Stimulated activated CD4-positive, alpha-beta T cell treated with anti-CD3 and anti-CD28 coated beads, Interleukin-4, amount 100 ng/mL, for 48 hours (primary cell): ENCODE data around the gene SLX4IP.

Source experiments
- DNase-seq, 2 donors: peaks; one replicate each; pipeline ENCODE4 v3.0.0-alpha.2; 2020; ENCODE audit warnings: low read depth in 2 of 2

SLX4IP gene

DNA sequence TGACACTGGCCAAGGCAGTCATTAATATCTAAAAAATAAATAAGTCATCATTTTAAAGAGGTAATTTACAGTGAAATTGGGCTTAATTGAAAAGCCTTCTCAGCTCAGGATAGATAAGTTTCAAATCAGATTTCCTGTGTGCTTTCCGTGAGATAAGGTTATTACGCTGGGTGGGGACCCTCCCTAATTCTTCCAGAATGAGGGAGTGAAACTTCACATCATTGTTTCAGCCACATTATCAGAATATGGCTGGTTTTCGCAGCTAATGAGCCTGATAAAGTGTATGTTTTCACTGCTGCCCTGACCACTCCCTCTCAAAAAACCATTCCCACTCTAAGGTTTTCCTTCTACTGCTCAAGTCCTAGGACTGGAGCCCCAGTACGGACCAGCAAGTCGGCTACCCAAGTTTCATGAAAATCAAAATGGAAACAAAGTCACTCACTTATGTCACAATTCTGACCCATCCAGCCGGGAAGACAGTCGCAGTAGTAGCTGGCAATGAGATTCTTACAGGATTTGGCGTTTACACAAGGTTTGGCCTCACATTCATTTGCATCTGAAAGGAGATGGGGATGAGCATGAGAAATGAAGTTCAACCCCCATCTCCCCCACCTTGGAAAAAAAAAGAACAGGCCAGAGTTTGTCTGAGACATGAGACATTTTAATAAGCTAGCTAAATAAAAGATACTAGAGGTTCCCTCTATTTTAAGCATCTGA is 214.1 kb downstream of the SLX4IP start:
- no peak for DNase-seq

- DNase-seq, result no peak
Observed at GRCh38 chr20:10649797-10650160, 214.7 kb downstream of the SLX4IP start.

DNA sequence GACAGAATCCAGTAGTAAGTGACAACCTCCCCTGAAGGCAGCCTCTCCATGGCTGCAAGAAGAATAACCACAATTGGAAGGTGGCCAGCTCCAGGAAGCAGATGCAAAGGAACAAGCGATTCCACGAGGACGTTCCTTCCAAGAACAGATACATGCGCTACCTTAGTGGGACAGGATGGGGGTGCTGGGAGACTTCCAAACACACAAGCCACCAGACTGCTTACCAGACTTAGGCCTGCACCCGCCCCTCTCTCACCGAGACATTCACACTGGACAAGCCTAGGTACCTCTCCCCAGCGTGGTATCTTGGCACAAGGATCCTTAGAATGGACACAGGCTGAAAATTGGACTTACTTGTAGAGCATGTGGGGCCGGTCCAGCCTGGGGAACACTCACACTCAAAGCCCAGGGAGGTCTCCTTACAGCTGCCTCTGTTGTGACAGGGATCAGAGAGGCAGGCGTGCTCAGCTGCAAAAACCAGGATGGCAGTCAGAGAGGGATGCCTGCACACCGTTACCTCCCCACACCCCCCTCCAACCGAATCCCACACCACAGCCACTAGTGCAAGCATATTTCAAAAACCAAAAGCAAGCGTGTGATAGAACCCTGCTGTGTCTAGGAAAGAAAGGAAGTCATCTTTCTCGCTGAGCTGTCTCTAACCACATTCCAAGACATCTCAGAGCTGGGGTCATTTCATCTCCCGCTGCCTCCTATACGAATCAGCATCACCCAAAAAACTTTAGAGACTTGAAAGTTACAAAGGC is 216.3 kb downstream of the SLX4IP start:
- DNase-seq, result no peak

DNA sequence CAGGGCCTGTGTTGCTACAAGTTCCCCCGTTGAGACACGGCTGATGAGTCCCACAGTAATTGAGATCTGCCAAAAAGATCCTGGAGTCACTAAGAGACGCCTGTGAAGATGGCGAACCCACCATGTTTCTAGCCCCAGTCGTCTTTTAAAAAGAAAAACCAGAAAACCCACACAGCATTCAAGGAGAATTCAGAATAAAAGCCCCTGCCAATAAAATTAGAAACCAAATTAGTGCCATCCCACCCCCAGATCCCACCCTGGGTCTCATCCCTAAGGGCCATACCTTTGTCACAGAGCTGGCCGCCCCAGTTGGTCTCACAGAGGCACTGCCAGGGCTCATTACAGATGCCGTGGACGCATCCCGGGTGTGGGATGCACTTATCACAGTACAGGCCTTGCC is 217.1 kb downstream of the SLX4IP start:
- DNase-seq, result no peak

DNA sequence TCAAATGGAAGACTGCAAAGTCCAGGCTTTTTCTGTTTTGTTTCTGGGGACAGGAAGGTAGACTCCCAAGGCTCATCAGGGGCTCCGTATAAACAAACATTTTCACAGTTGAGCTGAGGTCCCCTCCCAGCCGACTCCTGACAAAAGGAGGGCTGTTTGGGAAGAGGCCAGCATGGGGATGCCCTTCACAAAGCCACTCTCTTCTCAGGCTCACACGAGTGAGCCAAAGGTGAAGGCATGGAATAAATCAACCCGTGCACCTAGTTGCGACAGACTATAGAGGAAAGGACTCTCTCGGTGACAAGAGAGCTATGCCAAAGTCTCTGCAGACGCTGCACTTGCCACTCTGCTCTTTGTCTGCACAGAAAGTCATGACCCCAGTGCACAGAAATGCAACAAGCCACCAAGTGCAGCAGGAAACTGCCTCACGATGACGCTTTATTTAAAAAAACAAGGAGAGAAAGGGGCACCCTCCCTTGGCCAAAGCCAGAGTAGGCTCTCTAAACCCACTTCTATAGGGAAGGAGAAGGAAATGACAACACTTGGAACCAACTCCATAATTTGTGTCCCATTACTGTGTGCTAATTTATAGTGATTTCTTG is 217.7 kb downstream of the SLX4IP start:
- no peak for DNase-seq

GRCh38 chr20:10653599-10654249 is 218.6 kb downstream of the SLX4IP start:
- no peak for DNase-seq

DNA sequence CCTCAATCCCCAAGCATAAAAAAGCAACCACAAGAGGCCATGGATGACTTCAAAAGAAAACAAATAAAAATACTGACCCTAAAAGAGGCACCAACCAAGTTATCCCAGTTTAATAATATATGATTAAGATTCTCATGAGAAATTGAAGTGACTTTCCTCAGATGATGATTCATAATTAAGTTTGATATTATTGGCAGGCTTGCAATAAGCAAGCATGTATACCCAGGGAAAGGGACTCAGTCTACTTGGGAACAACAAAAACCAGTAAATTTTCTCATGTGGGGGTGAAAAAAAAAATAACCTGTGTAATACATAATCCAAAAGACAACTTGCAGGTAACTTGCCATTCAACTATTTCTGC is 219.1 kb downstream of the SLX4IP start:
- DNase-seq, result no peak

DNA sequence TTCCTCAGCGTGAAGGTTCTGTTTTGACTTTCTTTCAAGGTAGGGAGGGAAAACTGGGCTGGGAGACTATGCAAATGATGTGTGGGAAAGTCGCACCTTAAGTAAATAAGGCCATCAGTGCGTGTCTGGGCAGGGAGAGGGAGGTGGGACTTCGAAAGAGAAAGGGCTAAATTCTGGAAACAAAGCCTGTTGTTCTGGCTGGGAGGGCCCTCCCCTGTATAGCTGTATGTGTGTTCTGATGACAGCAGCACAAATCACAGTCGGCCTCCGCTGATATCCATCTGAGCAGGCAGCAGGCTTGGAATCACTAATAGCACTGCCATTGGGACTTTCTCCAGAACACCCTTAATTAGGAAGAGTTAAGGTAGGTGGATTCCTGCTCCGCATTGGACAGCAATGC is 219.5 kb downstream of the SLX4IP start:
- DNase-seq, result no peak

- no peak for DNase-seq
Observed at GRCh38 chr20:10655720-10656669, 220.9 kb downstream of the SLX4IP start.

- no peak for DNase-seq
Observed at GRCh38 chr20:10657453-10657852, 222.3 kb downstream of the SLX4IP start.

- no peak for DNase-seq
Observed at GRCh38 chr20:10658051-10658823, 223.1 kb downstream of the SLX4IP start.

DNA sequence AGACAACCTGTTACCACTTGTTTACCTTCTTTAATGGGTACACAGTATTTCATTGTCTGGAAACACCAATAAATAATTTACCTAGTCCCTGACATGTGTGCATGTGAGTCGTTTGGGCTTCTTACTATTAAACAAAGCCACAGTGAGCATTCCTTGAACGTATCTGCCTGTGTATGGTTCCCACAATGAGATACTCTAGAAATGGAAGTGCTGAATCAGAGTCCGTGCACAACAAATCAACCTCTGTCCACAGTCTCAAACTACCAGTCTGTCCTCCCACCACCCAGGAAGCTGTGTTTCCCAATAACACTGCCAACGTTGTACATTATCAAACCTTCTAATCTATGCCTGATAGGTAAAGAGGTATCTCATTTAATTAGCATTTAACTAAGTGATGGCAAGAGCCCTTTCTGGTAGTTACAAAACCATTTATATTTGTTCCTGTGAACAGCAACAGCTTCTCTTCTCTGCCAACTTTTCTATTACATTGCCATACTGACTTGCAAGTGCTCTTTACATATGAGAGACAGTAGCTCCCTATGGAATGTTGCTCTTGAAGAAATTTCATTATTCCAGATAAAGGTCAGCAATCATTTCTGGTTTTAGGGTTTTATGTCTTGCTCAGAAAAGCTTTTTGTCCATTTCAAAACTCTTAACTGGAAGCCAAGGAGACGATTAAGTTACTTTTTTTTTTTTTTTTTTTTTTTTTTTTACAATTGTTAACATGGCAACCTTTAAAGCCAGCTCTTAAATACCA is 223.9 kb downstream of the SLX4IP start:
- DNase-seq, result no peak

DNA sequence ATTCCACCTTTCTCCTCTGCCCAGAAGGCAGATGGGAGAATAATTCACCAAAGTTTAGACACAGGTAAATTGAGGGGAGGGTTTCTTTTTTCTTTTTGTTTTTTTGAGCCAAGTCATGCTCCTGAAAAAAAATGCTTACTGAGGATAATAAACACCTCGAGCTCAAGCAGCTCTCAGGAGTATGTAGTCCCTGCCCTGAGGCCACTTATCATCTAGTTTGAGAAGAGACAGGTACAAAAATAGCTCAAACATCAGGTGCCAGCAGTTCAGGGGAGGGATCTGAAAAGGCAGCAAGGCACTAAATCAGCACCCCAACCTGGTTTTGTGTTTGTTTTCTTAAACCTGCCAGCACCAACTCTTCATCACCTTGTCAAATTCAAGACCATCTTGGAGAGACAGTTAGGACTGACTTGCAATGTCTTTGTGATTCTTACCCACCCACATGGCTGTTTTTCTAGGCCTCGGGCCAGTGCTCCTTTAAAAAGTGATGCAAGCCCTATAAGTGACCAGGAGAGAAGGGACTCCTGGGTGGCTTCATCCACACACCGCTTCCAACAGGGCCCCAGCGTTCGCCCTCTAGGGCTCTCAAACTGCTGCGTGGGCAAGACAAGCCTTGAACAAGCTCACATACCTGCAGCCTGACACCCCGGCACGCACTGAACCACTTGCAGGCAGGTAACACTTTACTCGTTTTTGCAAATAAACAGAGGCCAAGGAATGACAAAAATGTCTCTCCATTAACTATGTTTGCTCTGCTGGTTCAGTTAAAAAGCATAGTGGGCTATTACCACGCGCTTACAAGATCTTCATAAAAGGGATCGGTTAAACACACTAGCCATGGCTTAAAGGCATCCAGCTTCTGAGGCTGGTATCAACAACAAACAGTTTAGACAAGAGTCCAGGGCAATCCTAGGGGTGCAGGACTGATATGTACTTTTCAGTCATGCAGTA is 224.8 kb downstream of the SLX4IP start:
- DNase-seq, result no peak

GRCh38 chr20:10660661-10661060 is 225.6 kb downstream of the SLX4IP start:
- no peak for DNase-seq

DNA sequence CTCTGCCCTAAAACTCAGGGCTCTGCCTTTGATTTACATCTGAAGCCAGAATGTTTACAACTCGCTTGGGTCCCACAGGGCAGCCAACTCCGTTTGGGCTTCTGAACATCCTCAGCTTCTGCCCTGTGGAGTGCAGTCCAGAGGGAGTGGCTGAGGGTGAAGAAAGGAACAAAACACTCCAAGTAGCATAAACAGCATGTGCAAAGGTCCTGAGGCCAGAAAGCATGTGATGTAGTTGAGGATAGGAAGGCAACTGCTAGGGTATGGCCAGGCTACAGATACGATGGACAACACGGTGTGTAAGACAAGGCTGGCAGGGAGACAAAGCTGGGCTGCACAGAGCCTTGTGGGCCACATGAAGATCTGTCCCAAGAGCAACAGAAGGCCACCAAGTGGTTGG is 226.2 kb downstream of the SLX4IP start:
- DNase-seq, result no peak

DNA sequence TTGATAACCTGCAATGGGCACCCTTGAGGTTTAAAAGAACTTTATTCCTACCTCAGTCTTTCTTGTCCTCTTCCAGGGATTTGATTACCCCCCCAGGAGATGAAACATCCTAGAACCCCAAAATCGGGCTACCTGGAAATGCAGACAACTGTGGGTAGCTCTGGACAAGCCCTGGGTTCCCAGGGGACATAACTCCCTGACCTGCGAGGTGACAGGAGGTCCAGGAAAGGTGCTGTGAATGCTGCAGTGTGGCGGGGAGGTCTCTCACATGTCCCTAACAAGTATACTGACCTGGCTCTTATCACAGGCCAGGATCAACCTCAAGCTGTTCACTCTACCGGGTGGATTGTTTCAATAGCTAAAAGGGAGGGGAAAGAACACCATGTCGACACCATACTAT is 227.0 kb downstream of the SLX4IP start:
- no peak for DNase-seq

- DNase-seq, result no peak
Observed at GRCh38 chr20:10662661-10663458, 227.8 kb downstream of the SLX4IP start.

DNA sequence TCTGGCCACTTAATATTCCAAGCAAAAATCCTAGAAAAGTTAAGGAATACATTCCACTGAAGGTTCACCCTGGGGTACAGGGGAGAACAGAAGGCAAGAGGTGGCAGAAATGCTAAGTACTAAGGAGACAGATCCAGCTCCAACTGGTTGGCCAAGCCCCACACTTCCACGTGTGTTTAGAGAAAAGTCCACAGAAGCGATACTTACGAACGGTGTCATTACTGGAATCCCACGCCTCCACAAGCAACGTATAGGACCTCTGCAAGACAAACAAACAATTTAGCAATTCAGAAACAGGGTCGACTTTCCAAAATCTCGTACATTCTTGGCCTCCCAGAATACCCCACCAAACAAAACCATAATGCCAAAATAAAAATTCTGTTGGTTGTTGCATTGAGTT is 228.7 kb downstream of the SLX4IP start:
- DNase-seq, result no peak
